K562 (cell line): Measurements from ENCODE around the gene LIN28A. TPM values are rescaled to one million over a fixed set of nuclear protein-coding genes. Genes with fewer than 3 reads are reported as not detected.

Source experiments
- DDX20 ChIP-seq: fragments of 450-650 bp; IDR thresholded peaks from 2 replicates; pipeline ENCODE4 v1.6.1; 2016; ENCODE audit warnings: missing genetic modification characterization, low read depth, mild to moderate bottlenecking, missing compliant biosample characterization, moderate library complexity
- DNMT1 ChIP-seq: fragments of 450-650 bp; IDR thresholded peaks from 2 replicates; pipeline ENCODE4 v1.6.1; 2016; ENCODE audit warnings: antibody characterized with exemption, mild to moderate bottlenecking
- E2F3 ChIP-seq: fragments of 250-450 bp; sonication (Bioruptor Pico); IDR thresholded peaks from 2 replicates; pipeline ENCODE4 v1.4.0; 2020; ENCODE audit warnings: mild to moderate bottlenecking
- FOXJ2 ChIP-seq: fragments of 200-800 bp; sonication (Bioruptor generic); IDR thresholded peaks from 2 replicates; pipeline ENCODE4 v1.6.1; 2016; ENCODE audit warnings: missing genetic modification characterization, missing compliant biosample characterization
- HNRNPL ChIP-seq: fragments of 200-400 bp; formaldehyde crosslinking; IDR thresholded peaks from 2 replicates; pipeline ENCODE4 v1.6.1; 2017; ENCODE audit warnings: low read depth, mild to moderate bottlenecking, low read length
- JUND ChIP-seq, 2 experiments: IDR thresholded peaks; 2 replicates in 1 of 2; 3 replicates in 1 of 2; pipeline ENCODE4 v1.6.1; 2011; ENCODE audit warnings: borderline replicate concordance in 2 of 2, low read depth in 2 of 2, low read length in 2 of 2, improper control_type of control experiment in 1 of 2, missing biosample characterization in 1 of 2, missing genetic modification characterization in 1 of 2, missing genetic modification reagents in 1 of 2
- NCOR1 ChIP-seq: fragments of 450-650 bp; IDR thresholded peaks from 2 replicates; pipeline ENCODE4 v1.6.1; 2016; ENCODE audit warnings: mild to moderate bottlenecking, moderate library complexity
- NR2C2 ChIP-seq, 2 experiments: fragments of 200-800 bp in 1 of 2; sonication (Bioruptor generic) in 1 of 2; sonication (generic) in 1 of 2; formaldehyde crosslinking in 1 of 2; IDR thresholded peaks; 2 replicates each; pipeline versions ENCODE4 v1.6.1 to v1.8.0; 2016 to 2022; ENCODE audit warnings: mild to moderate bottlenecking in 1 of 2, missing compliant biosample characterization in 1 of 2, missing genetic modification characterization in 1 of 2, missing genetic modification reagents in 1 of 2
- PCBP2 ChIP-seq: fragments of 200-400 bp; formaldehyde crosslinking; IDR thresholded peaks from 2 replicates; pipeline ENCODE4 v1.6.1; 2018; ENCODE audit warnings: low read length, low read depth, mild to moderate bottlenecking, moderate library complexity; ENCODE audit not compliant: poor library complexity, severe bottlenecking
- POLR2AphosphoS5 ChIP-seq: IDR thresholded peaks from 2 replicates; pipeline ENCODE4 v1.6.1; 2011; ENCODE audit warnings: mild to moderate bottlenecking, low read depth, low read length, moderate library complexity; ENCODE audit not compliant: control insufficient read depth, insufficient read depth
- PPARD ChIP-seq: fragments of 250-450 bp; sonication (Bioruptor Pico); IDR thresholded peaks from 2 replicates; pipeline ENCODE4 v1.8.0; 2022; ENCODE audit warnings: inconsistent platforms, mild to moderate bottlenecking, moderate library complexity
- SRSF3 ChIP-seq: fragments of 200-400 bp; formaldehyde crosslinking; IDR thresholded peaks from 2 replicates; pipeline ENCODE4 v1.6.1; 2016; ENCODE audit warnings: mild to moderate bottlenecking, low read length, moderate library complexity; ENCODE audit not compliant: insufficient read depth
- TSC22D4 ChIP-seq: fragments of 450-650 bp; IDR thresholded peaks from 2 replicates; pipeline ENCODE4 v1.6.1; 2016; ENCODE audit warnings: missing genetic modification characterization, missing biosample characterization, control low read depth
- ZNF551 ChIP-seq: fragments of 250-450 bp; sonication (Bioruptor Pico); IDR thresholded peaks from 2 replicates; pipeline ENCODE4 v1.5.0; 2021; ENCODE audit warnings: mild to moderate bottlenecking, moderate library complexity
- polyA plus RNA-seq, 8 experiments: library from polyadenylated mRNA; depleted of rRNA in 4 of 8; stranded (reverse) in 5 of 8; unstranded in 3 of 8; fragments of >200 nt; fragmentation: Nextera tagmentation in 2 of 8; fragmentation: Illumina TruSeq in 1 of 8; extraction: Ambion mirVana in 2 of 8; extraction: Trizol in 1 of 8; gene quantifications; 2 replicates each; pipeline versions ENCODE4 v1.2.1 to v1.2.3, GENCODE V29; 2011 to 2014; ENCODE audit warnings: inconsistent platforms in 1 of 8, missing spikeins in 1 of 8
- total RNA-seq, 7 experiments: library from RNA; depleted of rRNA in 6 of 7; stranded (reverse); fragments of >200 nt in 6 of 7; fragmentation: Illumina TruSeq in 2 of 7; extraction: Trizol in 2 of 7; gene quantifications; 2 replicates each; pipeline versions ENCODE4 v1.2.1 to v1.2.3, GENCODE V29; 2011 to 2021; ENCODE audit warnings: low replicate concordance in 1 of 7
- TF ChIP-seq, protein P1 (sequence below), 2 experiments: fragments of 250-450 bp in 1 of 2; fragments of 450-650 bp in 1 of 2; sonication (Bioruptor Pico) in 1 of 2; IDR thresholded peaks; 2 replicates each; pipeline versions ENCODE4 v1.6.1 to v1.8.0; 2016 to 2021; ENCODE audit warnings: mild to moderate bottlenecking in 2 of 2, moderate library complexity in 2 of 2, missing compliant biosample characterization in 1 of 2, missing genetic modification characterization in 1 of 2
- TF ChIP-seq, protein P2 (sequence below): fragments of 450-650 bp; IDR thresholded peaks from 2 replicates; pipeline ENCODE4 v1.6.1; 2016; ENCODE audit warnings: missing biosample characterization, missing genetic modification characterization
- TF ChIP-seq, protein P3 (sequence below): sonication (generic); formaldehyde crosslinking; IDR thresholded peaks from 2 replicates; pipeline ENCODE4 v1.4.0; 2020; ENCODE audit warnings: mild to moderate bottlenecking, missing genetic modification reagents
- TF ChIP-seq, protein P4 (sequence below): fragments of 450-650 bp; IDR thresholded peaks from 2 replicates; pipeline ENCODE4 v1.6.1; 2014; ENCODE audit warnings: low read depth, mild to moderate bottlenecking, moderate library complexity, borderline replicate concordance
- TF ChIP-seq, protein P5 (sequence below), 2 experiments: fragments of 200-800 bp in 1 of 2; sonication (Bioruptor generic) in 1 of 2; sonication (generic) in 1 of 2; formaldehyde crosslinking in 1 of 2; IDR thresholded peaks in 1 of 2; conservative IDR thresholded peaks in 1 of 2; 2 replicates each; pipeline versions ENCODE4 v1.5.0 to v1.6.1; 2016 to 2020; ENCODE audit warnings: missing compliant biosample characterization in 1 of 2, missing genetic modification characterization in 1 of 2, missing genetic modification reagents in 1 of 2

LIN28A gene
- total and polyA plus RNA-seq, 9 of the 15 experiments (the other 6 are each of a cell fraction or from before 2014, with no cell fraction given), result 0.80 to 5.4 (median 3.9) TPM

DNA sequence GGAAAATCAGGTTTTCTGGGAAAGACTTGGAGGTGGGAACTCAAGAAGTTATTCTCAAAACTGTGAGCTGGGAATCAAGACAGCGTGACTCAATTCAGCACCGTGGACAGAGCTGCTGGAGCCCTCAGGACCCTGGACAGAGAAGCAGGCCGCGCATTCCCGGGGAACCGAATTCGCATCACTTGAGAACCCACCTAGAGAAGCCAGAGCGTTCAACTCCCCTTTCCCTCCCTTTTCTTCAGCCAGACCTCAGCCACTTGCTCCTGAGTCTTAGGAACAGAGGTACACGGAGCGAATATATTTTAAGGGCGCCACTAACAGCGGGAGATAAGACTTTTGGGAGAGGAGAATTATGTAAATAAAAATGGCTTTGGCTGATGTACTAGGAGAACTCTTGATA is 2.0 kb upstream of the LIN28A start (continued):
- TF ChIP-seq POLR2AphosphoS5, result peak; percentile 52; the same call in 1 of the 2 replicates
- TF ChIP-seq DNMT1, result no peak
- TF ChIP-seq JUND (IDR thresholded peaks at IDR 0.05; ENCODE audit: borderline replicate concordance, low read depth, low read length), result peak; percentile 74; the same call in 1 of the 2 replicates
- peak; percentile 80; the same call in 2 of the 3 replicates for TF ChIP-seq JUND (tag; IDR thresholded peaks at IDR 0.05; ENCODE audit: borderline replicate concordance, low read depth, low read length)
- TF ChIP-seq E2F3 (CRISPR knock-in tag), result peak; percentile 68; the same call in 1 of the 2 replicates
- TF ChIP-seq, protein P1, sequence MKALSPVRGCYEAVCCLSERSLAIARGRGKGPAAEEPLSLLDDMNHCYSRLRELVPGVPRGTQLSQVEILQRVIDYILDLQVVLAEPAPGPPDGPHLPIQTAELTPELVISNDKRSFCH (CRISPR knock-in tag; IDR thresholded peaks at IDR 0.05), result no peak
- TF ChIP-seq, protein P1 (tag; IDR thresholded peaks at IDR 0.05), result peak; percentile 90
- peak; percentile 95 for TF ChIP-seq NR2C2 (CRISPR knock-in tag; IDR thresholded peaks at IDR 0.05)
- TF ChIP-seq NR2C2 (tag; IDR thresholded peaks at IDR 0.05), result peak; percentile 47
- TF ChIP-seq FOXJ2 (tag), result peak; percentile 73; the same call in 1 of the 2 replicates
- no peak for TF ChIP-seq ZNF551
- TF ChIP-seq PCBP2, result no peak
- no peak for TF ChIP-seq NCOR1
- TF ChIP-seq PPARD, result no peak; the same call in 1 of the 2 replicates
- TF ChIP-seq DDX20 (tag), result peak; percentile 86
- TF ChIP-seq, protein P2, sequence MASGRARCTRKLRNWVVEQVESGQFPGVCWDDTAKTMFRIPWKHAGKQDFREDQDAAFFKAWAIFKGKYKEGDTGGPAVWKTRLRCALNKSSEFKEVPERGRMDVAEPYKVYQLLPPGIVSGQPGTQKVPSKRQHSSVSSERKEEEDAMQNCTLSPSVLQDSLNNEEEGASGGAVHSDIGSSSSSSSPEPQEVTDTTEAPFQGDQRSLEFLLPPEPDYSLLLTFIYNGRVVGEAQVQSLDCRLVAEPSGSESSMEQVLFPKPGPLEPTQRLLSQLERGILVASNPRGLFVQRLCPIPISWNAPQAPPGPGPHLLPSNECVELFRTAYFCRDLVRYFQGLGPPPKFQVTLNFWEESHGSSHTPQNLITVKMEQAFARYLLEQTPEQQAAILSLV, result peak; percentile 73; the same call in 1 of the 2 replicates
- TF ChIP-seq, protein P3, sequence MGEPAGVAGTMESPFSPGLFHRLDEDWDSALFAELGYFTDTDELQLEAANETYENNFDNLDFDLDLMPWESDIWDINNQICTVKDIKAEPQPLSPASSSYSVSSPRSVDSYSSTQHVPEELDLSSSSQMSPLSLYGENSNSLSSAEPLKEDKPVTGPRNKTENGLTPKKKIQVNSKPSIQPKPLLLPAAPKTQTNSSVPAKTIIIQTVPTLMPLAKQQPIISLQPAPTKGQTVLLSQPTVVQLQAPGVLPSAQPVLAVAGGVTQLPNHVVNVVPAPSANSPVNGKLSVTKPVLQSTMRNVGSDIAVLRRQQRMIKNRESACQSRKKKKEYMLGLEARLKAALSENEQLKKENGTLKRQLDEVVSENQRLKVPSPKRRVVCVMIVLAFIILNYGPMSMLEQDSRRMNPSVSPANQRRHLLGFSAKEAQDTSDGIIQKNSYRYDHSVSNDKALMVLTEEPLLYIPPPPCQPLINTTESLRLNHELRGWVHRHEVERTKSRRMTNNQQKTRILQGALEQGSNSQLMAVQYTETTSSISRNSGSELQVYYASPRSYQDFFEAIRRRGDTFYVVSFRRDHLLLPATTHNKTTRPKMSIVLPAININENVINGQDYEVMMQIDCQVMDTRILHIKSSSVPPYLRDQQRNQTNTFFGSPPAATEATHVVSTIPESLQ (CRISPR knock-in tag), result peak; percentile 100
- TF ChIP-seq HNRNPL, result no peak
- TF ChIP-seq, protein P4, sequence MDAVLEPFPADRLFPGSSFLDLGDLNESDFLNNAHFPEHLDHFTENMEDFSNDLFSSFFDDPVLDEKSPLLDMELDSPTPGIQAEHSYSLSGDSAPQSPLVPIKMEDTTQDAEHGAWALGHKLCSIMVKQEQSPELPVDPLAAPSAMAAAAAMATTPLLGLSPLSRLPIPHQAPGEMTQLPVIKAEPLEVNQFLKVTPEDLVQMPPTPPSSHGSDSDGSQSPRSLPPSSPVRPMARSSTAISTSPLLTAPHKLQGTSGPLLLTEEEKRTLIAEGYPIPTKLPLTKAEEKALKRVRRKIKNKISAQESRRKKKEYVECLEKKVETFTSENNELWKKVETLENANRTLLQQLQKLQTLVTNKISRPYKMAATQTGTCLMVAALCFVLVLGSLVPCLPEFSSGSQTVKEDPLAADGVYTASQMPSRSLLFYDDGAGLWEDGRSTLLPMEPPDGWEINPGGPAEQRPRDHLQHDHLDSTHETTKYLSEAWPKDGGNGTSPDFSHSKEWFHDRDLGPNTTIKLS, result peak; percentile 59
- TF ChIP-seq, protein P5, sequence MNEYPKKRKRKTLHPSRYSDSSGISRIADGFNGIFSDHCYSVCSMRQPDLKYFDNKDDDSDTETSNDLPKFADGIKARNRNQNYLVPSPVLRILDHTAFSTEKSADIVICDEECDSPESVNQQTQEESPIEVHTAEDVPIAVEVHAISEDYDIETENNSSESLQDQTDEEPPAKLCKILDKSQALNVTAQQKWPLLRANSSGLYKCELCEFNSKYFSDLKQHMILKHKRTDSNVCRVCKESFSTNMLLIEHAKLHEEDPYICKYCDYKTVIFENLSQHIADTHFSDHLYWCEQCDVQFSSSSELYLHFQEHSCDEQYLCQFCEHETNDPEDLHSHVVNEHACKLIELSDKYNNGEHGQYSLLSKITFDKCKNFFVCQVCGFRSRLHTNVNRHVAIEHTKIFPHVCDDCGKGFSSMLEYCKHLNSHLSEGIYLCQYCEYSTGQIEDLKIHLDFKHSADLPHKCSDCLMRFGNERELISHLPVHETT (CRISPR knock-in tag; conservative IDR thresholded peaks at IDR 0.05 in 1 of 2, IDR thresholded peaks at IDR 0.05 in 1 of 2), result peak; percentile 96 to 99
- no peak for TF ChIP-seq SRSF3
- no peak for TF ChIP-seq TSC22D4 (tag)
